ENCODE results near the gene ITPKB.
"Not testable (repeated sequence)": the region's sequence is repeated elsewhere in the genome, so short reads cannot be mapped to it uniquely, and the experiment has no call there.

ITPKB gene

GRCh38 chr1:226603022-226603857 is 135.8 kb downstream of the ITPKB start:
- no peak for DNase-seq (ENCODE audit: low read depth, low spot score)
- no peak overlapping the region for H3K4me3 ChIP-seq (ENCODE audit: low read length)

GRCh38 chr1:226602186-226603021 is 136.7 kb downstream of the ITPKB start:
- no peak for DNase-seq (ENCODE audit: low read depth, low spot score)

GRCh38 chr1:226601456-226601855 is 137.6 kb downstream of the ITPKB start:
- DNase-seq (ENCODE audit: low read depth, low spot score): no peak
- H3K4me3 ChIP-seq (ENCODE audit: low read length): no peak overlapping the region

More at GRCh38 chr1:226602186-226603021, 136.7 kb downstream of the ITPKB start:
- no peak overlapping the region for H3K4me3 ChIP-seq (ENCODE audit: low read length)

DNA sequence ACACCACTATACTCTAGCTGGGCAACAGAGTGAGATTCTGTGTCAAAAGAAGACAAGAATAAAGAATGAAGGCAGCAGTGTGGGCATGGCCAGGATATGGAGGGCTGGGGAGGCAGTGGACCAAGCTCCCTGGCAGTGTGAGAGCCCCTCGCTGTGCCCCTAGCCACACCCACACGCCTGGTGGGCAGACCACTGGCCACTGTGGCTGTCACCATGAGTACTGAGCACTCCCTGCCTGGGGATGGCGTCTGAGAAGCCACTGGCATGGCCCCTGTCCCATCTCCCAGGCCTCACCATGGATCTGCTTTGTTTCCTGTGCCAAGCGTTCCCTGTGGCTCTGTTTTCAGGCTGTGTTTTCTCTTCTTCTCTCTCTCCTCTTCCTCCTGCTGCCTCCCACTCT is 138.8 kb downstream of the ITPKB start:
- H3K4me3 ChIP-seq (ENCODE audit: low read length): no peak overlapping the region
- DNase-seq (ENCODE audit: low read depth, low spot score): no peak

GRCh38 chr1:226599636-226600238 is 139.3 kb downstream of the ITPKB start:
- no peak for DNase-seq (ENCODE audit: low read depth, low spot score)

DNA sequence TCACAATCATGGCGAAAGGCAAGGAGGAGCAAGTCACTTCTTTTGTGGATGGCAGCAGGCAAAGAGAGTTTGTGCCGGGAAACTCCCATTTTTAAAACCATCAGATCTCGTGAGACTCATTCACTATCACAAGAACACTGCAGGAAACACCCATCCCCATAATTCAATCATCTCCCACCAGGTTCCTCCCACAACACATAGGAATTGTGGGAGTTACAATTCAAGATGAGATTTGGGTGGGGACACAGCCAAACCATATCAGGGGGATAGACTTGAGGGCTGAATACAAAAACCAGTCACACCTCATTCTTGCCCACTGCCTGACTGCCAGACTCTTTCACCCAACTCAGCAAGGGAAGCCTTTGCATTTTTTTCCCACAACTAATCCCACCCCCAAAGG is 140.1 kb downstream of the ITPKB start:
- H3K4me3 ChIP-seq (ENCODE audit: low read length); DNase-seq (ENCODE audit: low read depth, low spot score): not testable (repeated sequence)

More at GRCh38 chr1:226599636-226600238, 139.3 kb downstream of the ITPKB start:
- H3K4me3 ChIP-seq (ENCODE audit: low read length): no peak overlapping the region

GRCh38 chr1:226598455-226598849 is 140.6 kb downstream of the ITPKB start:
- no peak for DNase-seq (ENCODE audit: low read depth, low spot score)
- H3K4me3 ChIP-seq (ENCODE audit: low read length): no peak overlapping the region

DNA sequence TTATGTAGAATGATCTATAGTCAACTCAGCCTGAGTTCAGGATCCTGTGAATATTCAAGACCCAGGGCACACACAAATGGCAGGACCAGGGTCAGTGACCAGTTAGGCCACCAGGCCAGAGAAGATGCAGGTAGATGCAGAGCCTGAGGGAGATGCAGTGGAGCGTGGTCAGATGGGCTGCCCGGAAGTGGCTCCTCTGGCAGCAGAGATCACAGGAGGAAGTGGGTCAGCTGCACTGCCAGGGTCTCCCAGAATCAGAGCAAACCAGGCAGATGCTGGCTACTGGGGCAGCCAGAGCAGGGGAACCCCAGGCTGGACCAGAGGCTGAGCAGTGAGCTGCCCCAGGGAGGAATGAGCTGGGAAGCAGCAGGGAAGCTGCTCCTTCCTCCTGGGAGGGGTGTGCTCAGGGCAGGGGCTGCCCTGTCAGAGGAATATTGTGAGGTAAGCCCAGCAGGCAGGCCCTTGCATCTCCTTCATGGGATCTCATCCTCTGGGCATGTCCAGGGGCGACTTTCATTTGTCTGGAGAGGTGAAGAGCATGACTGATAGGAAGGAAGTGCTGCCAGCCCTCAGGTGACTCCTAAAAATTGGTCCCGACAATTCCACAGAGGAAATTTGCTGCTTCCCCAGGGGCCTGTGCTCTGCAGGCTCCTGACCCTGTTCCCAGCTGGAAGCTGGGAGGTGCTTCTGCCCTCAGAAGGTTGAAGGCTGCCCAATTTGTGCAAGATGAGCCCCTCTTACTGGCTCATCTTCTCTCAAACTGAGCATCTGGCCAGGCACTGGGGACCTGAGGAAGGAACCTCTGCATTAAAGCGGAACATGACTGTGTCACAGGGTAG is 141.2 kb downstream of the ITPKB start:
- DNase-seq (ENCODE audit: low read depth, low spot score): no peak
- no peak overlapping the region for H3K4me3 ChIP-seq (ENCODE audit: low read length)

- no peak for DNase-seq (ENCODE audit: low read depth, low spot score)
- no peak overlapping the region for H3K4me3 ChIP-seq (ENCODE audit: low read length)
These were observed 142.4 kb downstream of the ITPKB start for GRCh38 chr1:226596531-226597165.

- DNase-seq (ENCODE audit: low read depth, low spot score): no peak
- no peak overlapping the region for H3K4me3 ChIP-seq (ENCODE audit: low read length)
These were observed 145.5 kb downstream of the ITPKB start for GRCh38 chr1:226593541-226593940.

DNA sequence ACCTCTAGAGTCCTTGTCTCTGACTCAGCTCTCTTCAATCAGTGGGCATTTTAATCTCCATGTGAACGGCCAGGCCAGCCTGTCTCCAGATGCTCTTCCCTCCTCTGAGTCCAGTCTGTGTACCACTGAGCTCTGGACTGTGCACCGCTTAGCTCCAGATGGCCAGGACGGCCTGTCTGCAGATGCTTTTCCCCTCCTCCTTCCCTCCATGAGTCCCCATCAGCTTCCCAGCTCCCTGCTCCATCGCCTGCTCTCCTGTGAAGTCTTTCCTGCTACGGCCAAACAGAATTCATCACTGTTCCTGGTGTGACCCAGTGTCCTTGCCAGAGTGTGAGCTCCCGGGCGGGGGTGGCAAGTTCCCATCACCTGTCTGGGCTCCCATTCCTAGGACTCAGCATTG is 148.5 kb downstream of the ITPKB start:
- no peak for DNase-seq (ENCODE audit: low read depth, low spot score)
- no peak overlapping the region for H3K4me3 ChIP-seq (ENCODE audit: low read length)

DNA sequence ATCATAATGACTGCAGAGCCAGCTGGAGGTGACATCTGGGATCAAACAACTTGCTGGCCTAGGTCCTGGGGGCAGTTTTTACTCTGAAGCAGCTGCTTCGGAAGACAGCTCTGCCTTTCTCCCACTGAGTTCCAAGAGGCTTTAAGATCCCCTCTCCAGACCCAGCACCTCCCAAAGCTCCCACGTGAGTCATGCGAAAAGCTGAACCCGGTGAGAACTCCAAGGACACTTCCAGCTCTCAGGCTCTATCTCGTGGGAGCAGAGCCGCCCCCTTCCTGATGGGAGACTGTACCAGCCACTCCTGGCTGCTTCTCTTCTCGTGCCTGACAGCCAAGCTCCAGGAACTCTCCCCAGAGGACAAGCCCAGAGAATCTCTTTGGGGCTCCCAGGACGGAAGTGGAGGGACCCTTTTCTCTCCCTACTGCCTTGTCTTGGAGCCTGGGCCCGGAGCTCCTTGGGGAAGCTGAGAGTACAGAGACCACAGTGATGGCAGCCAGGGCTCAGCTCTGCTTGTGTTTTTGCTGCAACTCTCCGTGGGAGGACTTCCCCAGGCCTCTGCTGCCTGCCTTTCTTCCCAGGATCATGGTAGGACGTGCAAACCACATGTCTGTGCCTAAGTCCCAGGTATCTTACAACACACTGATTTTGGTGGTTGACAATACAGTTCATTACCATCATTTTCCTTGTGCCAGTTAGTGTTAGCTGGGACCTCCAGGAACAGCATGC is 149.9 kb downstream of the ITPKB start:
- no peak overlapping the region for H3K4me3 ChIP-seq (ENCODE audit: low read length)
- no peak for DNase-seq (ENCODE audit: low read depth, low spot score)

DNA sequence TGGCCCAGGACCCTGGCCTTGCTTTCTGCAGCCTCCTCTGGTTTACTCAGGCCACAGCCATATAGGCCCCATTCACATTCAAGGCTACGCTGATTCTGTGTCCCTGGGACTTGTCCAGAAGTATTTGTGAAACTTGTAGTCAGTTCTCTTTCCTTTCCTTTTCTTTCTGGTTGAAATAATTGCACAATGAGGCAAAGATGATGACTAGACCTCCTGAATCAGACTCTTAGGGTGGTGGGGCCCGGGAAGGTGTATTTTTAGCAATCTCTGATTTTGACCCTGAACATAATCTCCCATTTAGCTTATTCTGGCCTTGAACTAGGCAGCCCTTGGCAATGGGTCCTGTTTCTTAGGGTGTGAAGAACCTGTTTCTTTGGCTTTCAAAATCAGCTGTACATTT is 150.6 kb downstream of the ITPKB start:
- no peak overlapping the region for H3K4me3 ChIP-seq (ENCODE audit: low read length)
- DNase-seq (ENCODE audit: low read depth, low spot score): no peak

GRCh38 chr1:226586650-226587422 is 152.2 kb downstream of the ITPKB start:
- no peak overlapping the region for H3K4me3 ChIP-seq (ENCODE audit: low read length)
- DNase-seq (ENCODE audit: low read depth, low spot score): no peak

DNA sequence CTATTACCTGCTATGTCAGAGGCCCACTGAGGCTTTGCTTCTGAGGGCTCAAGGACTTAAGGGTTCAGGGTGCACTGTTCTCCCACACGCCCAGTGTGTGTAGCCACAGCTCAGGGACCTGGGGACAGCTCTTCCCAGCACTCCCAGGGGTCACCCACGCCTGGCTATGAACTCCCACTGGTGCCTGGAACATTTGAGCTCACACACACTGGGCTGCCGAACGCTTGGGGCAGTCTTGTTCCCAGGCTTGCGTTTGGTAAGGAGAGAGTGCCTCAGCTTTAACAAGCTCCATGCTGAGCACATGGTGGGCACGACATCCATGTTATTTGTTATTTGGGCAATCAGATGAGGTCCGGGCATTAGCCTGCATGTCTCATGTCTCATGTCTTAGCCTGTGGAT is 153.0 kb downstream of the ITPKB start:
- no peak overlapping the region for H3K4me3 ChIP-seq (ENCODE audit: low read length)
- no peak for DNase-seq (ENCODE audit: low read depth, low spot score)

DNA sequence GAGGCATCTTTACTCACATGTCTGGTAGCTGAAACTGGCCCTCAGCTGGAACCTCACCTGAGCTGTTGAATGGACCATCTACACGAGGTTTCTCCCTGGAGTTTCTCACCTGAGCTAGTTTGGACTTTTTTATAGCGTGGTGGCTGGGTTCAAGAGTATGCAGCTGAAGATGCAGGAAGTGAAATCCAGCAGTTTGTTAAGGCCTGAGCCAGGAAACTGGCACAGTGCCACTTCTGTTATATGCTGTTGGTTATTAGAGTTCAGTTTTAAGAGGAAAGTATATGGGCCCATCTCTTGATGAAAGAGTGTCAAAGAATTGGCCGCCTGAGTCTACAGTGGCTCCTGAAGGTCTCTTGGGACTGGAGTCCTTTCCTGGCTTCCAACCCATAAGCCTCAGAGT is 154.9 kb downstream of the ITPKB start:
- H3K4me3 ChIP-seq (ENCODE audit: low read length): no peak overlapping the region
- DNase-seq (ENCODE audit: low read depth, low spot score): peak; percentile 44

DNA sequence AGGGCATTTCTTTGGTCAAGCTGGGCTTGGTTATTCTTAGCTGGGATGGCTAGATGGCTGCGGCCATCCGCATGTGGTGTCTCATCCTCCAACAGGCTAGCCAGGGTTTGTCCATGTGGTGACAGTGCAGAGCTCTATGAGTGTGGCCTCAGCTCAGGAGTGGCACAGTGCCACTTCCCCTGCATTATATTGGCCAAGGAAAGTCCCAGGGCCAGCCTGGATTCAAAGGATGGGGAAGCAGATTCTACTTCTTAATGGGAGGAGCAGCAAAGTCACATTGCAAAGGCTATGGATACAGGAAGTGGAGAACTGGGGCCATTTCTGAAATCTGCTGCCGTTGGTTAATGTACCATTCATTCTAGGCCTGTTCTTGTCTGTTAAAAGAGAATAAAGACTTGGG is 156.1 kb downstream of the ITPKB start:
- no peak overlapping the region for H3K4me3 ChIP-seq (ENCODE audit: low read length)
- no peak for DNase-seq (ENCODE audit: low read depth, low spot score)

Measured in Jurkat, Clone E6-1 (cell line).